ENCODE measurements around the gene TPPP. TPM values are rescaled to one million over a fixed set of nuclear protein-coding genes. Genes with fewer than 3 reads are reported as not detected.

TPPP gene
- total RNA-seq, 1 donor = not detected

- no peak for DNase-seq (ENCODE audit: low read depth)
- TF ChIP-seq CTCF (IDR thresholded peaks at IDR 0.05; ENCODE audit: insufficient read depth, low read length) = no peak
- no peak overlapping the region for H3K4me3 ChIP-seq (ENCODE audit: low read depth, low read length)
Observed at GRCh38 chr5:677131-678101, 15.7 kb downstream of the TPPP start.

DNA sequence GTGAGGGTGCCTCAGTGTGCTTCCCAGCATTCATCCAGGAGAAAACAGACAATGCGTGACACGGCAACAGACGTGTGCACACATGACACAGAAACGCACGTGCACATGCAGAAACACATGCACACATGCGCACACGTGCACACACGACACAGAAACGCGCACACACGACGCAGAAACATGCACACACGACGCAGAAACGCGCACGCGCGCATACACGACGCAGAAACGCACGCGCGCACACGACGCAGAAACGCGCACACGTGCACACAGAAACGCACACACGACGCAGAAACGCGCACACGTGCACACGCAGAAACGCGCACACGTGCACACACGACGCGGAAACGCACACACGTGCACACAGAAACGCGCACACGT, 16.5 kb downstream of the TPPP start:
- H3K4me3 ChIP-seq (ENCODE audit: low read depth, low read length) = no peak overlapping the region
- no peak for TF ChIP-seq CTCF (IDR thresholded peaks at IDR 0.05; ENCODE audit: insufficient read depth, low read length)
- DNase-seq (ENCODE audit: low read depth) = no peak

DNA sequence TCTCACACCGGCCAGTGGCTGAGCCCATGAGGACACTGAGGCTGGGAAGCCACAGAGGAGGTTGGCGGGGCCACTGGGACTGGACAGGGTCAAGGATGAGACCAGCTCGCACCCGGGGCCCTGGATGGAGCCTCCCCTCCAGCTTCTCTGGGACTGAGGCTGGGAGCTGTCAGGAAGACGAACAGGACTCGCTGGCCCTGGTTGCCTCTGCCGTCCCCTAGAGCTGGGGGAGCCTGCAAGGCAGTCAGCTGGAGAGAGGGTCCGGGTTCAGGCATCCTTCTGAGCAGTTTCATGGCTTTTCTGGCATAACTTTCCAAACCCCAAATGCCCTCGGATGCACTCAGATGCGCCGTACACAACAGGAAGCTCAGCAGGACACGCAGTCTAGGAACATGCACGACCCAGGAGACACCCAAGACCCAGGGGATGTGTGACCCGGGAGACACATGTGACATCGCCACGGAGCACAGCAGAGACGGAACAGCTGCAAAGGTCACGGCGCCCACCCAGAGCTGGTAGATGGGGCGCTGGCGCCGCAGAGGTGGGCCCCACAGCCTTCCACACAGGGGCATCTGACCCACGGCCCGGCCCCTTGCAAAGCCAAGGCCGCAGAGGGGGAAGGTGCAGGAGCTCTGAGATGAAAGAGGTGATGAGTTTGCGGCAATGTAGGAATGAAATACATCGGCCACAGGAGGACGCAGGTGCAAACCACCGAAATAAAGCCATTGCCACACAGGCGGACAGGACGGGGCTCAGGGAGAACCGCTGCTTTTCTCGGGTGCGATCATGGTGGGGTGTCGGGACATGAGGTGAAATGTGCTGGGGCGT, 17.1 kb downstream of the TPPP start:
- no peak for TF ChIP-seq CTCF (IDR thresholded peaks at IDR 0.05; ENCODE audit: insufficient read depth, low read length)
- H3K4me3 ChIP-seq (ENCODE audit: low read depth, low read length) = no peak overlapping the region
- DNase-seq (ENCODE audit: low read depth) = no peak

DNA sequence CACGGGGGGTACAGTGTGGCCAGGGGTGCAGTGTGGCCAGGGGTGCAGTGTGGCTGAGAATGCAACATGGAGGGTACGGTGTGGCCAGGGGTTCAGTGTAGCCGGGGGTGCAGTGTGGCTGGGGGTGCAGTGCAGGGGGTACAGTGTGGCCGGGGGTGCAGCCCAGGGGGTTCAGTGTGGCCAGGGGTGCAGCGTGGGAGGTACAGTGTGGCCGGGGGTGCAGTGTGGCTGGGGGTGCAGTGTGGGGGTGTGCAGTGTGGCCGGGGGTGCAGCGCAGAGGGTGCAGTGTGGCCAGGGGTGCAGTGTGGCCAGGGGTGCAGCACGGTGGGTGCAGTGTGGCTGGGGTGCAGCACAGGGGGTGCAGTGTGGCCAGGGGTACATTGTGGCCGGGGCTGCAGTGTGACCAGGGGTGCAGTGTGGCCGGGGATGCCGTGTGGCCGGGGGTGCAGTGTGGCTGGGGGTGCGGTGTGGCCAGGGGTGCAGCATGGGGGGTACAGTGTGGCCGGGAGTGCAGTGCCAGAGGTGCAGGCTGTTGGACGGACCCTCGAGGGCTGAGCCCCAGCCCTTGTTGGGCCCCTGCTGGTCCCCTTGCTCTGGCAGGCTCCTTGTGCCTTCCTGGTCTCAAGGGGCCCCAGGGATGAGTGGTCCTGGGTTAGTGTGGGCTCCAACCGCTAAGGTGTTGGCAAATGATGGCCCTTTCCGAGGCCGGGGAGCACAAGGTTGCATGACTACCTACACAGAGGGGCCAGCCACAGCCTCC, 17.9 kb downstream of the TPPP start:
- DNase-seq (ENCODE audit: low read depth) = no peak
- no peak overlapping the region for H3K4me3 ChIP-seq (ENCODE audit: low read depth, low read length)
- no peak for TF ChIP-seq CTCF (IDR thresholded peaks at IDR 0.05; ENCODE audit: insufficient read depth, low read length)

GRCh38 chr5:674630-675011, 18.5 kb downstream of the TPPP start:
- no peak for TF ChIP-seq CTCF (IDR thresholded peaks at IDR 0.05; ENCODE audit: insufficient read depth, low read length)
- no peak overlapping the region for H3K4me3 ChIP-seq (ENCODE audit: low read depth, low read length)
- DNase-seq (ENCODE audit: low read depth) = no peak

DNA sequence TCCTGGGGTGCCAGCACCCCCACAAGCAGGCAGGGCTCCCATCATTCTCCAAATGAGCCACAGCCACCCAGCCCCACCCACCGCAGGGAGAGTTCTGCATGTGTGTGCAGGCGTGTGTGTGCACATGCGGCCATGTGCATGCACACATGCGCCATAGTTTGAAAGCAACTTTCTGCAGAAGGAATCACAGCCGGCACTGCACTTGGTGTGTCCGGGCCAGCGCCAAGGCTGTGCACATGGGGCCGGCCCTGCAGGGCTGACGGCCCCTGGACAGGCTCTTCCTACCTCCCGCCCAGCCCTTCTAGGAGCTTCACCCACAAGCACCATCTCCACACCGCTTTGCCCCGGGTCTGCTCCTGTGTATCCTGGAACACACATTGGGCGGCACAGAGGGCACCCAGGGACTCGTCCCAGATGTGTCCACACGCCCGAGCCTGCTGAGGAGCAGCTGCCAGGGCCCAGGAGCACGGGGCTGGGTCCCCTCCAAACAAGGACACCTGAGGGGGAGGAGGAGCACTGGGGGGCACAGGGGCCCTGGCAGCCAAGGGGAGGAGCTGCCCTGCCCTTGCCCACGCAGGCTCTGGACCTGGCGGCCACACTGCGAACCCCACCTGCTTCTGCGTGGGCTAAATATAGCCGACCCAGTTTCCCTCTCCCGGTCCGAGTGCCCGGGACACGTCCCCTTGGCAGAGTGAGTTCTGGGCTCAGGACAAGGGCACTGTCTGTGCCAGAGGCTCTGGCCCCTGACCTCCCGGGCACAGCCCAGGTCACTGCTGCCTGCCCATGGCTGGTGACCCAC, 19.1 kb downstream of the TPPP start:
- no peak for TF ChIP-seq CTCF (IDR thresholded peaks at IDR 0.05; ENCODE audit: insufficient read depth, low read length)
- no peak for DNase-seq (ENCODE audit: low read depth)
- H3K4me3 ChIP-seq (ENCODE audit: low read depth, low read length) = no peak overlapping the region

All from fibroblast of the aortic adventitia (primary cell).